Measurements from ENCODE around the gene GRIP2.

DNA sequence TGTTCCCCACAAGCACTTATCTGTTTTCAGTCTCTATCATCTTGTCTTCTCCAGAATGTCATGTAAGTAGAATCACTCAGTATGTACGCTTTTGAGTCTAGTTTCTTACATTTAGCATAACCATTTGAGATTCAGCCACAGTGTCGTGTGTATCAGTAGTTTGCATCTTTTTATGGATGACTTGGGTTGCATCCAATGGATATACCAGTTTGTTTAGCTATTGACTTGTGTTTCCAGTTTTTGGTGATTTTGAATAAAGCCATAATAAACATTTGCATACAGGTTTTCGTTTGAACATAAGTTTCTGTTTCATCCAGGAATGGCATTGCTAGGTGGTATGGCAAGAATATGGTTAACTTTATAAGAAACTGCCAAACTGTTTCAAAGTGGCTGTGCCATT lies 12.1 kb downstream of the GRIP2 start:
- TF ChIP-seq, protein P1, sequence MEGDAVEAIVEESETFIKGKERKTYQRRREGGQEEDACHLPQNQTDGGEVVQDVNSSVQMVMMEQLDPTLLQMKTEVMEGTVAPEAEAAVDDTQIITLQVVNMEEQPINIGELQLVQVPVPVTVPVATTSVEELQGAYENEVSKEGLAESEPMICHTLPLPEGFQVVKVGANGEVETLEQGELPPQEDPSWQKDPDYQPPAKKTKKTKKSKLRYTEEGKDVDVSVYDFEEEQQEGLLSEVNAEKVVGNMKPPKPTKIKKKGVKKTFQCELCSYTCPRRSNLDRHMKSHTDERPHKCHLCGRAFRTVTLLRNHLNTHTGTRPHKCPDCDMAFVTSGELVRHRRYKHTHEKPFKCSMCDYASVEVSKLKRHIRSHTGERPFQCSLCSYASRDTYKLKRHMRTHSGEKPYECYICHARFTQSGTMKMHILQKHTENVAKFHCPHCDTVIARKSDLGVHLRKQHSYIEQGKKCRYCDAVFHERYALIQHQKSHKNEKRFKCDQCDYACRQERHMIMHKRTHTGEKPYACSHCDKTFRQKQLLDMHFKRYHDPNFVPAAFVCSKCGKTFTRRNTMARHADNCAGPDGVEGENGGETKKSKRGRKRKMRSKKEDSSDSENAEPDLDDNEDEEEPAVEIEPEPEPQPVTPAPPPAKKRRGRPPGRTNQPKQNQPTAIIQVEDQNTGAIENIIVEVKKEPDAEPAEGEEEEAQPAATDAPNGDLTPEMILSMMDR (optimal IDR thresholded peaks at IDR 0.05 in 1 of 3, IDR thresholded peaks at IDR 0.05 in 1 of 3, conservative IDR thresholded peaks at IDR 0.05 in 1 of 3; ENCODE audit: extremely low read depth in 1 of 3, insufficient read depth in 2 of 3, low read length in 3 of 3) = no peak
- no peak for TF ChIP-seq EZH2 (IDR thresholded peaks at IDR 0.05; ENCODE audit: low read length)
